ENCODE results near the gene MFSD12.

Gene MFSD12

GRCh38 chr19:3547301-3547731, 10.1 kb downstream of the MFSD12 start:
- no peak overlapping the region for H3K9ac ChIP-seq (ENCODE audit: low read depth in 1 of 2, low read length in 2 of 2)
- no peaks in the 10 kb centered on the region for H3K4me1 ChIP-seq (ENCODE audit: control insufficient read depth in 2 of 2, insufficient read depth in 2 of 2, low read length in 2 of 2)
- H3K27ac ChIP-seq (ENCODE audit: low read depth in 2 of 2, low read length in 2 of 2) = no peak overlapping the region
- no peak overlapping the region for H3K4me3 ChIP-seq (ENCODE audit: low read length in 2 of 2)
- peaks cover 0 to 9% of the 10 kb centered on the region in 2 donors for H3K36me3 ChIP-seq (ENCODE audit: control insufficient read depth in 2 of 2, insufficient read depth in 2 of 2, low read length in 2 of 2)
- no peaks in the 10 kb centered on the region for H3K9me3 ChIP-seq (ENCODE audit: control insufficient read depth in 2 of 2, low read length in 2 of 2)
- H3K27me3 ChIP-seq (ENCODE audit: control insufficient read depth in 2 of 2, insufficient read depth in 2 of 2, low read length in 2 of 2) = no peaks in the 10 kb centered on the region

- Histone ChIP-seq H3K4me3 (ENCODE audit: low read length in 2 of 2) (no peak overlapping the region), H3K9ac (ENCODE audit: low read depth in 1 of 2, low read length in 2 of 2) (no peak overlapping the region), H3K4me1 (ENCODE audit: control insufficient read depth in 2 of 2, insufficient read depth in 2 of 2, low read length in 2 of 2) (no peaks in the 10 kb centered on the region), H3K36me3 (ENCODE audit: control insufficient read depth in 2 of 2, insufficient read depth in 2 of 2, low read length in 2 of 2) (peaks cover 0 to 9% of the 10 kb centered on the region in 2 donors), H3K9me3 (ENCODE audit: control insufficient read depth in 2 of 2, low read length in 2 of 2) (no peaks in the 10 kb centered on the region), H3K27ac (ENCODE audit: low read depth in 2 of 2, low read length in 2 of 2) (no peak overlapping the region), H3K27me3 (ENCODE audit: control insufficient read depth in 2 of 2, insufficient read depth in 2 of 2, low read length in 2 of 2) (no peaks in the 10 kb centered on the region)
Measured at GRCh38 chr19:3546119-3546518, 11.3 kb downstream of the MFSD12 start.

GRCh38 chr19:3545669-3546034, 11.7 kb downstream of the MFSD12 start:
- H3K27ac ChIP-seq (ENCODE audit: low read depth in 2 of 2, low read length in 2 of 2) = no peak overlapping the region
- H3K36me3 ChIP-seq (ENCODE audit: control insufficient read depth in 2 of 2, insufficient read depth in 2 of 2, low read length in 2 of 2) = peaks cover 0 to 7% of the 10 kb centered on the region in 2 donors
- no peaks in the 10 kb centered on the region for H3K9me3 ChIP-seq (ENCODE audit: control insufficient read depth in 2 of 2, low read length in 2 of 2)
- H3K4me1 ChIP-seq (ENCODE audit: control insufficient read depth in 2 of 2, insufficient read depth in 2 of 2, low read length in 2 of 2) = no peaks in the 10 kb centered on the region
- H3K27me3 ChIP-seq (ENCODE audit: control insufficient read depth in 2 of 2, insufficient read depth in 2 of 2, low read length in 2 of 2) = no peaks in the 10 kb centered on the region
- no peak overlapping the region for H3K9ac ChIP-seq (ENCODE audit: low read depth in 1 of 2, low read length in 2 of 2)
- no peak overlapping the region for H3K4me3 ChIP-seq (ENCODE audit: low read length in 2 of 2)

GRCh38 chr19:3544742-3545668, 12.4 kb downstream of the MFSD12 start:
- Histone ChIP-seq H3K27me3 (ENCODE audit: control insufficient read depth in 2 of 2, insufficient read depth in 2 of 2, low read length in 2 of 2) (no peaks in the 10 kb centered on the region), H3K4me1 (ENCODE audit: control insufficient read depth in 2 of 2, insufficient read depth in 2 of 2, low read length in 2 of 2) (no peaks in the 10 kb centered on the region), H3K4me3 (ENCODE audit: low read length in 2 of 2) (no peak overlapping the region), H3K27ac (ENCODE audit: low read depth in 2 of 2, low read length in 2 of 2) (no peak overlapping the region), H3K36me3 (ENCODE audit: control insufficient read depth in 2 of 2, insufficient read depth in 2 of 2, low read length in 2 of 2) (peaks cover 0 to 6% of the 10 kb centered on the region in 2 donors), H3K9me3 (ENCODE audit: control insufficient read depth in 2 of 2, low read length in 2 of 2) (no peaks in the 10 kb centered on the region), H3K9ac (ENCODE audit: low read depth in 1 of 2, low read length in 2 of 2) (no peak overlapping the region)

GRCh38 chr19:3544058-3544376, 13.4 kb downstream of the MFSD12 start:
- Histone ChIP-seq H3K4me1 (ENCODE audit: control insufficient read depth in 2 of 2, insufficient read depth in 2 of 2, low read length in 2 of 2) (no peaks in the 10 kb centered on the region), H3K27me3 (ENCODE audit: control insufficient read depth in 2 of 2, insufficient read depth in 2 of 2, low read length in 2 of 2) (no peaks in the 10 kb centered on the region), H3K4me3 (ENCODE audit: low read length in 2 of 2) (no peak overlapping the region), H3K27ac (ENCODE audit: low read depth in 2 of 2, low read length in 2 of 2) (no peak overlapping the region), H3K36me3 (ENCODE audit: control insufficient read depth in 2 of 2, insufficient read depth in 2 of 2, low read length in 2 of 2) (peaks cover 0 to 6% of the 10 kb centered on the region in 2 donors), H3K9ac (ENCODE audit: low read depth in 1 of 2, low read length in 2 of 2) (no peak overlapping the region), H3K9me3 (ENCODE audit: control insufficient read depth in 2 of 2, low read length in 2 of 2) (no peaks in the 10 kb centered on the region)

GRCh38 chr19:3543150-3544057, 14.0 kb downstream of the MFSD12 start:
- no peaks in the 10 kb centered on the region for H3K9me3 ChIP-seq (ENCODE audit: control insufficient read depth in 2 of 2, low read length in 2 of 2)
- peaks cover 2 to 6% of the 10 kb centered on the region in 2 donors for H3K36me3 ChIP-seq (ENCODE audit: control insufficient read depth in 2 of 2, insufficient read depth in 2 of 2, low read length in 2 of 2)
- H3K4me1 ChIP-seq (ENCODE audit: control insufficient read depth in 2 of 2, insufficient read depth in 2 of 2, low read length in 2 of 2) = no peaks in the 10 kb centered on the region
- H3K27me3 ChIP-seq (ENCODE audit: control insufficient read depth in 2 of 2, insufficient read depth in 2 of 2, low read length in 2 of 2) = no peaks in the 10 kb centered on the region
- H3K27ac ChIP-seq (ENCODE audit: low read depth in 2 of 2, low read length in 2 of 2) = no peak overlapping the region
- H3K9ac ChIP-seq (ENCODE audit: low read depth in 1 of 2, low read length in 2 of 2) = no peak overlapping the region
- H3K4me3 ChIP-seq (ENCODE audit: low read length in 2 of 2) = no peak overlapping the region

- Histone ChIP-seq H3K27ac (ENCODE audit: low read depth in 2 of 2, low read length in 2 of 2) (no peak overlapping the region), H3K9me3 (ENCODE audit: control insufficient read depth in 2 of 2, low read length in 2 of 2) (no peaks in the 10 kb centered on the region), H3K4me1 (ENCODE audit: control insufficient read depth in 2 of 2, insufficient read depth in 2 of 2, low read length in 2 of 2) (no peaks in the 10 kb centered on the region), H3K27me3 (ENCODE audit: control insufficient read depth in 2 of 2, insufficient read depth in 2 of 2, low read length in 2 of 2) (no peaks in the 10 kb centered on the region), H3K9ac (ENCODE audit: low read depth in 1 of 2, low read length in 2 of 2) (no peak overlapping the region), H3K4me3 (ENCODE audit: low read length in 2 of 2) (no peak overlapping the region), H3K36me3 (ENCODE audit: control insufficient read depth in 2 of 2, insufficient read depth in 2 of 2, low read length in 2 of 2) (peaks cover 9 to 14% of the 10 kb centered on the region in 2 donors)
Measured at GRCh38 chr19:3539756-3540118, 17.6 kb downstream of the MFSD12 start.

- no peak within 1 kb of the TSS for H3K4me3 ChIP-seq (ENCODE audit: low read length in 2 of 2)
- no peaks in the 10 kb centered on the region for H3K4me1 ChIP-seq (ENCODE audit: control insufficient read depth in 2 of 2, insufficient read depth in 2 of 2, low read length in 2 of 2)
- H3K27me3 ChIP-seq (ENCODE audit: control insufficient read depth in 2 of 2, insufficient read depth in 2 of 2, low read length in 2 of 2) = no peaks in the 10 kb centered on the region
- H3K9ac ChIP-seq (ENCODE audit: low read depth in 1 of 2, low read length in 2 of 2) = no peak within 1 kb of the TSS
- H3K36me3 ChIP-seq (ENCODE audit: control insufficient read depth in 2 of 2, insufficient read depth in 2 of 2, low read length in 2 of 2) = peaks cover 14 to 18% of the 10 kb centered on the region in 2 donors
- no peak within 1 kb of the TSS for H3K27ac ChIP-seq (ENCODE audit: low read depth in 2 of 2, low read length in 2 of 2)
- H3K9me3 ChIP-seq (ENCODE audit: control insufficient read depth in 2 of 2, low read length in 2 of 2) = no peaks in the 10 kb centered on the region
Measured at GRCh38 chr19:3538965-3539755, 18.2 kb downstream of the MFSD12 start, which contains the start of gene TEKTIP1. TEKTIP1 (plus strand) TSS chr19:3539174; CDS start chr19:3539178, 4 bp downstream.

- Histone ChIP-seq H3K4me3 (ENCODE audit: low read length in 2 of 2) (no peak overlapping the region), H3K27ac (ENCODE audit: low read depth in 2 of 2, low read length in 2 of 2) (no peak overlapping the region), H3K36me3 (ENCODE audit: control insufficient read depth in 2 of 2, insufficient read depth in 2 of 2, low read length in 2 of 2) (peaks cover 18 to 23% of the 10 kb centered on the region in 2 donors), H3K9ac (ENCODE audit: low read depth in 1 of 2, low read length in 2 of 2) (no peak overlapping the region), H3K27me3 (ENCODE audit: control insufficient read depth in 2 of 2, insufficient read depth in 2 of 2, low read length in 2 of 2) (no peaks in the 10 kb centered on the region), H3K9me3 (ENCODE audit: control insufficient read depth in 2 of 2, low read length in 2 of 2) (no peaks in the 10 kb centered on the region), H3K4me1 (ENCODE audit: control insufficient read depth in 2 of 2, insufficient read depth in 2 of 2, low read length in 2 of 2) (no peaks in the 10 kb centered on the region)
Measured at GRCh38 chr19:3538258-3538929, 19.0 kb downstream of the MFSD12 start.

Measured in mucosa of rectum (tissue), 2 donors.